Measurements from ENCODE around the gene OR5H1. TPM values are rescaled to one million over a fixed set of nuclear protein-coding genes. Genes with fewer than 3 reads are reported as not detected.

OR5H1 gene
- total and polyA plus RNA-seq, 2 of the 4 experiments (the other 2 are of a cell fraction): not detected

GRCh38 chr3:98185180-98185579 is 54.7 kb downstream of the OR5H1 start:
- Histone ChIP-seq H3K14ac (replicated peaks; ENCODE audit: low read depth, low read length) (no peak overlapping the region), H2BK5ac (ENCODE audit: low read depth, low read length, poor library complexity, severe bottlenecking) (no peak overlapping the region), H2BK120ac (ENCODE audit: low read depth, low read length) (no peak overlapping the region), H3K9me1 (ENCODE audit: insufficient read depth, low read length) (no peaks in the 10 kb centered on the region), H3K4me3 (ENCODE audit: insufficient read depth, low read depth, low read length) (no peak overlapping the region), H2AK5ac (ENCODE audit: low read depth, low read length) (no peak overlapping the region), H3K36me3 (ENCODE audit: control insufficient read depth, insufficient read depth, low read length) (no peaks in the 10 kb centered on the region), H2AK9ac (replicated peaks; ENCODE audit: low read depth, low read length, poor library complexity) (no peak overlapping the region), H3K9ac (ENCODE audit: low read depth, low read length) (no peak overlapping the region), H3K27ac (ENCODE audit: insufficient read depth, low read length) (no peak overlapping the region), H2BK20ac (ENCODE audit: low read depth, low read length) (no peak overlapping the region), H4K8ac (ENCODE audit: low read depth in 2 of 2, low read length in 2 of 2) (no peak overlapping the region), H3K23ac (ENCODE audit: low read depth, low read length) (no peak overlapping the region), H4K5ac (ENCODE audit: low read depth, low read length) (no peak overlapping the region), H3K27me3 (ENCODE audit: control insufficient read depth, insufficient read depth, low read length) (no peaks in the 10 kb centered on the region), H4K20me1 (ENCODE audit: insufficient read depth, low read length) (no peaks in the 10 kb centered on the region), H3K79me1 (ENCODE audit: low read depth in 1 of 2, low read length in 2 of 2) (no peaks in the 10 kb centered on the region), H3K4ac (ENCODE audit: low read depth, low read length) (no peak overlapping the region), H2BK15ac (ENCODE audit: low read depth, low read length) (no peak overlapping the region), H2AFZ (replicated peaks; ENCODE audit: low read length, poor library complexity) (no peak overlapping the region), H4K91ac (ENCODE audit: insufficient read depth, low read depth, low read length) (no peak overlapping the region), H3K4me2 (ENCODE audit: low read depth, low read length) (no peak overlapping the region), H3K4me1 (ENCODE audit: control insufficient read depth, insufficient read depth, low read length) (no peaks in the 10 kb centered on the region), H3K9me3 (ENCODE audit: control insufficient read depth, insufficient read depth, low read length) (no peaks in the 10 kb centered on the region), H3K56ac (ENCODE audit: extremely low read depth, insufficient read depth, low read length) (no peak overlapping the region), H3K18ac (ENCODE audit: low read depth, low read length) (no peak overlapping the region)
- CTCF ChIA-PET: no interaction called here
- no peak for TF ChIP-seq RAD21 (IDR thresholded peaks at IDR 0.05; ENCODE audit: low read length)
- TF ChIP-seq MAFK (IDR thresholded peaks at IDR 0.05; ENCODE audit: low read depth, low read length): no peak
- no peak for TF ChIP-seq RFX5 (IDR thresholded peaks at IDR 0.05; ENCODE audit: low read depth, low read length)
- no peak for TF ChIP-seq POLR2A (IDR thresholded peaks at IDR 0.05; ENCODE audit: low read depth, low read length)
- no peak for TF ChIP-seq MAZ (IDR thresholded peaks at IDR 0.05; ENCODE audit: borderline replicate concordance, low read depth, low read length)
- TF ChIP-seq FOS (IDR thresholded peaks at IDR 0.05; ENCODE audit: low read depth, low read length): no peak
- no peak for TF ChIP-seq MXI1 (IDR thresholded peaks at IDR 0.05; ENCODE audit: borderline replicate concordance, low read depth, low read length)
- TF ChIP-seq NFE2L2 (IDR thresholded peaks at IDR 0.05; ENCODE audit: low read depth, low read length): no peak
- no peak for TF ChIP-seq CHD1 (IDR thresholded peaks at IDR 0.05; ENCODE audit: low read depth, low read length)
- no peak for TF ChIP-seq SMC3 (IDR thresholded peaks at IDR 0.05; ENCODE audit: low read depth, low read length)
- POLR2A ChIA-PET (ENCODE audit: unreplicated experiment): no interaction called here
- no TSS peak for BruUV-seq (replicated peaks)
- DNase-seq: no peak
- ATAC-seq (ENCODE audit: low read depth): no peak
- intact Hi-C loops (cut with micrococcal nuclease): no loop called here
- in situ Hi-C loops (cut with MboI; ENCODE audit: low sequenced_read_pairs): no loop called here
- dilution Hi-C loops (cut with HindIII; ENCODE audit: low sequenced_read_pairs, unreplicated experiment): no loop called here

Other genes with a start within 250 kb of the OR5H1 start
- 26.7 and 27.8 TPM in 2 replicates for gene RIOX2, start 158.3 kb upstream of the OR5H1 start, total RNA-seq (2012; rRNA removed)
- 15.1 and 17.2 TPM in 2 replicates for gene RIOX2, start 158.3 kb upstream of the OR5H1 start, polyA plus RNA-seq (2012; rRNA removed)
- not detected in 2 replicates for gene GABRR3, start 95.4 kb upstream of the OR5H1 start, total RNA-seq (2012; rRNA removed)
- gene GABRR3, start 95.4 kb upstream of the OR5H1 start, polyA plus RNA-seq (2012; rRNA removed): not detected in 2 replicates
- not detected in 2 replicates for gene OR5AC2, start 43.5 kb upstream of the OR5H1 start, total RNA-seq (2012; rRNA removed)
- gene OR5AC2, start 43.5 kb upstream of the OR5H1 start, polyA plus RNA-seq (2012; rRNA removed): not detected in 2 replicates
- gene OR5H14, start 16.8 kb downstream of the OR5H1 start, total RNA-seq (2012; rRNA removed): not detected in 2 replicates
- gene OR5H14, start 16.8 kb downstream of the OR5H1 start, polyA plus RNA-seq (2012; rRNA removed): not detected in 2 replicates
- not detected in 2 replicates for gene OR5H15, start 36.0 kb downstream of the OR5H1 start, total RNA-seq (2012; rRNA removed)
- not detected in 2 replicates for gene OR5H15, start 36.0 kb downstream of the OR5H1 start, polyA plus RNA-seq (2012; rRNA removed)
- not detected in 2 replicates for gene OR5H6, start 133.5 kb downstream of the OR5H1 start, total RNA-seq (2012; rRNA removed)
- not detected in 2 replicates for gene OR5H6, start 133.5 kb downstream of the OR5H1 start, polyA plus RNA-seq (2012; rRNA removed)
- not detected in 2 replicates for gene OR5H2, start 151.8 kb downstream of the OR5H1 start, total RNA-seq (2012; rRNA removed)
- gene OR5H2, start 151.8 kb downstream of the OR5H1 start, polyA plus RNA-seq (2012; rRNA removed): not detected in 2 replicates
- gene OR5K4, start 223.1 kb downstream of the OR5H1 start, total RNA-seq (2012; rRNA removed): not detected in 2 replicates
- not detected in 2 replicates for gene OR5K4, start 223.1 kb downstream of the OR5H1 start, polyA plus RNA-seq (2012; rRNA removed)